Measurements from ENCODE around the gene ITPR2.
"Not testable (repeated sequence)": the region's sequence is repeated elsewhere in the genome, so short reads cannot be mapped to it uniquely, and the experiment has no call there.

DNA sequence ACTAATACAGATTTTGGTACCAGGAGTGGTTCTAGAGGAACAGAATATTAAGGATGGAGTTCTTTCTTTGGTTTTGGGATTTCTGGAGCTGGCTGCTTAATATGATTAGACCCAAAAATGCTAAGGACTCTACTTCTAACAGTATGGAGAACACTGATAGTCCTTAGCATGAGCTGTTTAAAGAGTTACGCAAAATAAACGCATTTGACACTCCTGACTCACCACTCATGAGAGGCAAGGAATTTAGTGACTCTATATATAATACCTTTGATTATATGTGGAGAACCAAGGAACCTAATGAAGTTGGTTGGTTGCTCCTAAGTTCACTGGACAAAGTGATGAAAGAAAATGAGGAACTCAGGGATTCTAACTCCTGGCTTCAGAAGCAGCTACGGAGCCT lies 57.0 kb downstream of the ITPR2 start:
- TF ChIP-seq, protein P1, sequence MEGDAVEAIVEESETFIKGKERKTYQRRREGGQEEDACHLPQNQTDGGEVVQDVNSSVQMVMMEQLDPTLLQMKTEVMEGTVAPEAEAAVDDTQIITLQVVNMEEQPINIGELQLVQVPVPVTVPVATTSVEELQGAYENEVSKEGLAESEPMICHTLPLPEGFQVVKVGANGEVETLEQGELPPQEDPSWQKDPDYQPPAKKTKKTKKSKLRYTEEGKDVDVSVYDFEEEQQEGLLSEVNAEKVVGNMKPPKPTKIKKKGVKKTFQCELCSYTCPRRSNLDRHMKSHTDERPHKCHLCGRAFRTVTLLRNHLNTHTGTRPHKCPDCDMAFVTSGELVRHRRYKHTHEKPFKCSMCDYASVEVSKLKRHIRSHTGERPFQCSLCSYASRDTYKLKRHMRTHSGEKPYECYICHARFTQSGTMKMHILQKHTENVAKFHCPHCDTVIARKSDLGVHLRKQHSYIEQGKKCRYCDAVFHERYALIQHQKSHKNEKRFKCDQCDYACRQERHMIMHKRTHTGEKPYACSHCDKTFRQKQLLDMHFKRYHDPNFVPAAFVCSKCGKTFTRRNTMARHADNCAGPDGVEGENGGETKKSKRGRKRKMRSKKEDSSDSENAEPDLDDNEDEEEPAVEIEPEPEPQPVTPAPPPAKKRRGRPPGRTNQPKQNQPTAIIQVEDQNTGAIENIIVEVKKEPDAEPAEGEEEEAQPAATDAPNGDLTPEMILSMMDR (IDR thresholded peaks at IDR 0.05; ENCODE audit: low read depth, low read length): not testable (repeated sequence)
- not testable (repeated sequence) for TF ChIP-seq EZH2phosphoT487 (IDR thresholded peaks at IDR 0.05; ENCODE audit: low read depth)

All from OCI-LY3 (cell line).